Activated CD8-positive, alpha-beta memory T cell treated with anti-CD3 and anti-CD28 coated beads, Interleukin-2, amount 50 U/mL, for 1 hour (primary cell): ENCODE measurements around the gene LTBP3.

Experiments used
- DNase-seq: peaks from one replicate; pipeline ENCODE4 v3.0.0-alpha.2; 2020; ENCODE audit errors: extremely low read depth

LTBP3 gene

GRCh38 chr11:65496304-65497140, 61.6 kb downstream of the LTBP3 start:
- DNase-seq: no peak

GRCh38 chr11:65493367-65494176, 64.6 kb downstream of the LTBP3 start:
- no peak for DNase-seq

GRCh38 chr11:65492637-65493366, 65.4 kb downstream of the LTBP3 start:
- no peak for DNase-seq

GRCh38 chr11:65492387-65492636, 65.8 kb downstream of the LTBP3 start:
- DNase-seq: no peak

GRCh38 chr11:65491614-65492386, 66.4 kb downstream of the LTBP3 start:
- no peak for DNase-seq

GRCh38 chr11:65491163-65491465, 67.0 kb downstream of the LTBP3 start:
- DNase-seq: no peak

GRCh38 chr11:65489706-65490320, 68.3 kb downstream of the LTBP3 start:
- no peak for DNase-seq

- no peak for DNase-seq
Observed at GRCh38 chr11:65489035-65489705, 69.0 kb downstream of the LTBP3 start.
